ENCODE data around the gene TPK1.
"Not testable (repeated sequence)": the region's sequence is repeated elsewhere in the genome, so short reads cannot be mapped to it uniquely, and the experiment has no call there.

Gene TPK1

GRCh38 chr7:144784441-144784840 lies 51.4 kb downstream of the TPK1 start:
- no peaks in the 10 kb centered on the region for H3K36me3 ChIP-seq (ENCODE audit: control insufficient read depth in 1 of 2, insufficient read depth in 2 of 2, low read length in 2 of 2)
- H3K27me3 ChIP-seq (ENCODE audit: control insufficient read depth in 1 of 2, insufficient read depth in 2 of 2, low read length in 2 of 2) = no peaks in the 10 kb centered on the region
- no peak overlapping the region for H3K9ac ChIP-seq (ENCODE audit: low read depth in 1 of 2, low read length in 2 of 2)
- no peaks in the 10 kb centered on the region for H3K4me1 ChIP-seq (ENCODE audit: control insufficient read depth in 1 of 2, insufficient read depth in 2 of 2, low read length in 2 of 2)
- no peaks in the 10 kb centered on the region for H3K9me3 ChIP-seq (ENCODE audit: control insufficient read depth in 1 of 2, low read length in 2 of 2)
- no peak overlapping the region for H3K4me3 ChIP-seq (ENCODE audit: low read depth in 1 of 2, low read length in 2 of 2)
- no peak overlapping the region for H3K27ac ChIP-seq (ENCODE audit: low read depth, low read length)

GRCh38 chr7:144782883-144783282 lies 53.0 kb downstream of the TPK1 start:
- H3K4me3 ChIP-seq (ENCODE audit: low read depth in 1 of 2, low read length in 2 of 2) = no peak overlapping the region
- H3K9me3 ChIP-seq (ENCODE audit: control insufficient read depth in 1 of 2, low read length in 2 of 2) = no peaks in the 10 kb centered on the region
- H3K9ac ChIP-seq (ENCODE audit: low read depth in 1 of 2, low read length in 2 of 2) = no peak overlapping the region

GRCh38 chr7:144780071-144780608 lies 55.7 kb downstream of the TPK1 start:
- Histone ChIP-seq H3K36me3 (ENCODE audit: control insufficient read depth in 1 of 2, insufficient read depth in 2 of 2, low read length in 2 of 2) (no peaks in the 10 kb centered on the region), H3K9me3 (ENCODE audit: control insufficient read depth in 1 of 2, low read length in 2 of 2) (no peaks in the 10 kb centered on the region), H3K9ac (ENCODE audit: low read depth in 1 of 2, low read length in 2 of 2) (no peak overlapping the region), H3K4me3 (ENCODE audit: low read depth in 1 of 2, low read length in 2 of 2) (no peak overlapping the region), H3K4me1 (ENCODE audit: control insufficient read depth in 1 of 2, insufficient read depth in 2 of 2, low read length in 2 of 2) (peaks cover 0 to 19% of the 10 kb centered on the region in 2 donors), H3K27me3 (ENCODE audit: control insufficient read depth in 1 of 2, insufficient read depth in 2 of 2, low read length in 2 of 2) (no peaks in the 10 kb centered on the region), H3K27ac (ENCODE audit: low read depth, low read length) (no peak overlapping the region)

More at GRCh38 chr7:144782883-144783282, 53.0 kb downstream of the TPK1 start:
- H3K4me1 ChIP-seq (ENCODE audit: control insufficient read depth in 1 of 2, insufficient read depth in 2 of 2, low read length in 2 of 2) = no peaks in the 10 kb centered on the region
- H3K27ac ChIP-seq (ENCODE audit: low read depth, low read length) = no peak overlapping the region
- no peaks in the 10 kb centered on the region for H3K36me3 ChIP-seq (ENCODE audit: control insufficient read depth in 1 of 2, insufficient read depth in 2 of 2, low read length in 2 of 2)
- H3K27me3 ChIP-seq (ENCODE audit: control insufficient read depth in 1 of 2, insufficient read depth in 2 of 2, low read length in 2 of 2) = no peaks in the 10 kb centered on the region

GRCh38 chr7:144777889-144778288 lies 58.0 kb downstream of the TPK1 start:
- H3K27me3 ChIP-seq (ENCODE audit: control insufficient read depth in 1 of 2, insufficient read depth in 2 of 2, low read length in 2 of 2); H3K4me3 ChIP-seq (ENCODE audit: low read depth in 1 of 2, low read length in 2 of 2); H3K9ac ChIP-seq (ENCODE audit: low read depth in 1 of 2, low read length in 2 of 2); H3K36me3 ChIP-seq (ENCODE audit: control insufficient read depth in 1 of 2, insufficient read depth in 2 of 2, low read length in 2 of 2); H3K9me3 ChIP-seq (ENCODE audit: control insufficient read depth in 1 of 2, low read length in 2 of 2); H3K27ac ChIP-seq (ENCODE audit: low read depth, low read length): not testable (repeated sequence)
- H3K4me1 ChIP-seq (ENCODE audit: control insufficient read depth in 1 of 2, insufficient read depth in 2 of 2, low read length in 2 of 2) = peaks cover 7 to 25% of the 10 kb centered on the region in 2 donors

GRCh38 chr7:144777005-144777839 lies 58.6 kb downstream of the TPK1 start:
- Histone ChIP-seq H3K36me3 (ENCODE audit: control insufficient read depth in 1 of 2, insufficient read depth in 2 of 2, low read length in 2 of 2) (no peaks in the 10 kb centered on the region), H3K4me3 (ENCODE audit: low read depth in 1 of 2, low read length in 2 of 2) (no peak overlapping the region), H3K27me3 (ENCODE audit: control insufficient read depth in 1 of 2, insufficient read depth in 2 of 2, low read length in 2 of 2) (no peaks in the 10 kb centered on the region), H3K27ac (ENCODE audit: low read depth, low read length) (no peak overlapping the region), H3K9me3 (ENCODE audit: control insufficient read depth in 1 of 2, low read length in 2 of 2) (no peaks in the 10 kb centered on the region), H3K9ac (ENCODE audit: low read depth in 1 of 2, low read length in 2 of 2) (no peak overlapping the region), H3K4me1 (ENCODE audit: control insufficient read depth in 1 of 2, insufficient read depth in 2 of 2, low read length in 2 of 2) (peaks cover 11 to 27% of the 10 kb centered on the region in 2 donors)

- H3K4me3 ChIP-seq (ENCODE audit: low read depth in 1 of 2, low read length in 2 of 2) = no peak overlapping the region
- H3K27ac ChIP-seq (ENCODE audit: low read depth, low read length) = no peak overlapping the region
- no peaks in the 10 kb centered on the region for H3K9me3 ChIP-seq (ENCODE audit: control insufficient read depth in 1 of 2, low read length in 2 of 2)
- H3K9ac ChIP-seq (ENCODE audit: low read depth in 1 of 2, low read length in 2 of 2) = no peak overlapping the region
- H3K36me3 ChIP-seq (ENCODE audit: control insufficient read depth in 1 of 2, insufficient read depth in 2 of 2, low read length in 2 of 2) = no peaks in the 10 kb centered on the region
- peaks cover 11 to 27% of the 10 kb centered on the region in 2 donors for H3K4me1 ChIP-seq (ENCODE audit: control insufficient read depth in 1 of 2, insufficient read depth in 2 of 2, low read length in 2 of 2)
- H3K27me3 ChIP-seq (ENCODE audit: control insufficient read depth in 1 of 2, insufficient read depth in 2 of 2, low read length in 2 of 2) = no peaks in the 10 kb centered on the region
Measured at GRCh38 chr7:144776447-144776846, 59.4 kb downstream of the TPK1 start.

GRCh38 chr7:144775749-144776148 lies 60.1 kb downstream of the TPK1 start:
- Histone ChIP-seq H3K27ac (ENCODE audit: low read depth, low read length) (no peak overlapping the region), H3K9me3 (ENCODE audit: control insufficient read depth in 1 of 2, low read length in 2 of 2) (no peaks in the 10 kb centered on the region), H3K36me3 (ENCODE audit: control insufficient read depth in 1 of 2, insufficient read depth in 2 of 2, low read length in 2 of 2) (no peaks in the 10 kb centered on the region), H3K4me3 (ENCODE audit: low read depth in 1 of 2, low read length in 2 of 2) (no peak overlapping the region), H3K9ac (ENCODE audit: low read depth in 1 of 2, low read length in 2 of 2) (no peak overlapping the region), H3K27me3 (ENCODE audit: control insufficient read depth in 1 of 2, insufficient read depth in 2 of 2, low read length in 2 of 2) (no peaks in the 10 kb centered on the region), H3K4me1 (ENCODE audit: control insufficient read depth in 1 of 2, insufficient read depth in 2 of 2, low read length in 2 of 2) (peaks cover 11 to 27% of the 10 kb centered on the region in 2 donors)

- no peak overlapping the region for H3K27ac ChIP-seq (ENCODE audit: low read depth, low read length)
- no peak overlapping the region for H3K9ac ChIP-seq (ENCODE audit: low read depth in 1 of 2, low read length in 2 of 2)
- H3K4me1 ChIP-seq (ENCODE audit: control insufficient read depth in 1 of 2, insufficient read depth in 2 of 2, low read length in 2 of 2) = peaks cover 11 to 19% of the 10 kb centered on the region in 2 donors
- no peak overlapping the region for H3K4me3 ChIP-seq (ENCODE audit: low read depth in 1 of 2, low read length in 2 of 2)
- no peaks in the 10 kb centered on the region for H3K27me3 ChIP-seq (ENCODE audit: control insufficient read depth in 1 of 2, insufficient read depth in 2 of 2, low read length in 2 of 2)
- H3K9me3 ChIP-seq (ENCODE audit: control insufficient read depth in 1 of 2, low read length in 2 of 2) = no peaks in the 10 kb centered on the region
- H3K36me3 ChIP-seq (ENCODE audit: control insufficient read depth in 1 of 2, insufficient read depth in 2 of 2, low read length in 2 of 2) = no peaks in the 10 kb centered on the region
Measured at GRCh38 chr7:144771927-144772326, 63.9 kb downstream of the TPK1 start.

GRCh38 chr7:144771174-144771573 lies 64.7 kb downstream of the TPK1 start:
- Histone ChIP-seq H3K4me1 (ENCODE audit: control insufficient read depth in 1 of 2, insufficient read depth in 2 of 2, low read length in 2 of 2) (peaks cover 11 to 17% of the 10 kb centered on the region in 2 donors), H3K9ac (ENCODE audit: low read depth in 1 of 2, low read length in 2 of 2) (no peak overlapping the region), H3K27ac (ENCODE audit: low read depth, low read length) (no peak overlapping the region), H3K9me3 (ENCODE audit: control insufficient read depth in 1 of 2, low read length in 2 of 2) (no peaks in the 10 kb centered on the region), H3K27me3 (ENCODE audit: control insufficient read depth in 1 of 2, insufficient read depth in 2 of 2, low read length in 2 of 2) (no peaks in the 10 kb centered on the region), H3K4me3 (ENCODE audit: low read depth in 1 of 2, low read length in 2 of 2) (no peak overlapping the region), H3K36me3 (ENCODE audit: control insufficient read depth in 1 of 2, insufficient read depth in 2 of 2, low read length in 2 of 2) (no peaks in the 10 kb centered on the region)

GRCh38 chr7:144769352-144769751 lies 66.5 kb downstream of the TPK1 start:
- Histone ChIP-seq H3K9ac (ENCODE audit: low read depth in 1 of 2, low read length in 2 of 2) (no peak overlapping the region), H3K4me3 (ENCODE audit: low read depth in 1 of 2, low read length in 2 of 2) (no peak overlapping the region), H3K36me3 (ENCODE audit: control insufficient read depth in 1 of 2, insufficient read depth in 2 of 2, low read length in 2 of 2) (no peaks in the 10 kb centered on the region), H3K4me1 (ENCODE audit: control insufficient read depth in 1 of 2, insufficient read depth in 2 of 2, low read length in 2 of 2) (peaks cover 8 to 11% of the 10 kb centered on the region in 2 donors), H3K27ac (ENCODE audit: low read depth, low read length) (no peak overlapping the region), H3K9me3 (ENCODE audit: control insufficient read depth in 1 of 2, low read length in 2 of 2) (no peaks in the 10 kb centered on the region), H3K27me3 (ENCODE audit: control insufficient read depth in 1 of 2, insufficient read depth in 2 of 2, low read length in 2 of 2) (no peaks in the 10 kb centered on the region)

All from duodenal mucosa (tissue), 2 donors.